GM12878 (cell line): ENCODE results near the gene CELSR1. TPM values are rescaled to one million over a fixed set of nuclear protein-coding genes. Genes with fewer than 3 reads are reported as not detected.

Experiments
- ATAC-seq: fragments of 200-7000 bp; cut with Tn5 transposase; 3 replicates; pipeline ENCODE4 v1.9.1; 2020; ENCODE audit warnings: mild to moderate bottlenecking, moderate library complexity
- BruUV-seq: library from RNA; stranded (reverse); fragments of 400-500 nt; replicated peaks from 2 replicates; lab custom pipeline; 2021; lab: Mats Ljungman, UMichigan
- CTCF ChIA-PET: fragments of 300-600 bp; sonication (Branson Sonifier 250); formaldehyde crosslinking; extraction: SDS; loops from one replicate; lab custom pipeline; 2021; ENCODE audit warnings: inconsistent platforms; lab: Yijun Ruan, JAX
- POLR2A ChIA-PET: fragments of 350-600 bp; formaldehyde crosslinking; extraction: SDS; loops from one replicate; lab custom pipeline; 2021; ENCODE audit warnings: inconsistent platforms; lab: Charles Lee
- RAD21 ChIA-PET: fragments of 300-600 bp; sonication (Branson Sonifier 250); formaldehyde crosslinking; loops from one replicate; lab custom pipeline; 2023; ENCODE audit warnings: antibody characterized with exemption; ENCODE audit not compliant: unreplicated experiment; lab: Charles Lee
- SMC1A ChIA-PET: fragments of 300-600 bp; sonication (Branson Sonifier 250); formaldehyde crosslinking; loops from one replicate; lab custom pipeline; 2023; ENCODE audit not compliant: unreplicated experiment, uncharacterized antibody; lab: Charles Lee
- DNase-seq: peaks from one replicate; pipeline ENCODE4 v3.0.0-alpha.2; 2011; ENCODE audit warnings: low read depth, low spot score
- FAIRE-seq: peaks from 3 replicates; lab custom pipeline; 2011; peaks lifted over from hg19 to GRCh38; lab: Jason Lieb, UNC
- H2AFZ ChIP-seq: 2 replicates; pipeline ENCODE4 v1.6.0; 2011; ENCODE audit warnings: low read depth, low read length, control low read depth; ENCODE audit not compliant: control insufficient read depth
- H3K27ac ChIP-seq: 2 replicates; pipeline ENCODE4 v1.5.1; 2011; ENCODE audit warnings: control low read depth; ENCODE audit not compliant: control insufficient read depth, insufficient read depth
- H3K27me3 ChIP-seq, 2 experiments: replicated peaks in 1 of 2; 2 replicates each; pipeline versions ENCODE4 v1.6.0 to v1.6.1; 2011; ENCODE audit warnings: low read length in 1 of 2; ENCODE audit not compliant: control insufficient read depth in 2 of 2, insufficient read depth in 2 of 2
- H3K36me3 ChIP-seq, 2 experiments: 2 replicates each; pipeline ENCODE4 v1.5.1; 2011; ENCODE audit warnings: low read length in 1 of 2; ENCODE audit not compliant: control insufficient read depth in 2 of 2, insufficient read depth in 2 of 2
- H3K4me1 ChIP-seq: 2 replicates; pipeline ENCODE4 v1.6.1; 2011; ENCODE audit warnings: mild to moderate bottlenecking, low read length, moderate library complexity, mixed read lengths; ENCODE audit not compliant: control insufficient read depth, insufficient read depth
- H3K4me2 ChIP-seq: 2 replicates; pipeline ENCODE4 v1.6.0; 2011; ENCODE audit warnings: control low read depth; ENCODE audit not compliant: control insufficient read depth, insufficient read depth
- H3K4me3 ChIP-seq: fragments of 200-600 bp; sonication (generic); 2 replicates; pipeline ENCODE4 v1.5.1; 2016
- H3K79me2 ChIP-seq: 2 replicates; pipeline ENCODE4 v1.6.0; 2011; ENCODE audit warnings: low read length; ENCODE audit not compliant: control insufficient read depth, insufficient read depth
- H3K9ac ChIP-seq: 2 replicates; pipeline ENCODE4 v1.8.0; 2011; ENCODE audit warnings: low read length, control low read depth, mixed read lengths; ENCODE audit not compliant: control insufficient read depth, insufficient read depth
- H3K9me3 ChIP-seq: replicated peaks from 3 replicates; pipeline ENCODE4 v1.5.1; 2011; ENCODE audit warnings: mild to moderate bottlenecking, low read length; ENCODE audit not compliant: control insufficient read depth, insufficient read depth
- H4K20me1 ChIP-seq: 2 replicates; pipeline ENCODE4 v1.6.0; 2011; ENCODE audit not compliant: control insufficient read depth, insufficient read depth
- CEBPZ ChIP-seq: fragments of 150-350 bp; IDR thresholded peaks from 2 replicates; pipeline ENCODE4 v1.6.1; 2016; ENCODE audit warnings: low read depth, low read length
- EED ChIP-seq: sonication (generic); IDR thresholded peaks from 2 replicates; pipeline ENCODE4 v1.6.1; 2016; ENCODE audit warnings: antibody characterized with exemption, low read depth
- ELK1 ChIP-seq: IDR thresholded peaks from 2 replicates; pipeline ENCODE4 v1.6.1; 2012; ENCODE audit warnings: low read depth, low read length, improper control_type of control experiment
- HCFC1 ChIP-seq: fragments of 150-350 bp; IDR thresholded peaks from 2 replicates; pipeline ENCODE4 v1.6.1; 2014; ENCODE audit warnings: low read length
- HDAC6 ChIP-seq: fragments of 200-600 bp; sonication (generic); IDR thresholded peaks from one replicate; pipeline ENCODE4 v1.8.0; 2017; ENCODE audit warnings: antibody characterized with exemption; ENCODE audit not compliant: unreplicated experiment
- HDGF ChIP-seq: fragments of 450-650 bp; IDR thresholded peaks from 2 replicates; pipeline ENCODE4 v1.6.1; 2016; ENCODE audit warnings: antibody characterized with exemption
- KAT2A ChIP-seq: conservative IDR thresholded peaks from 2 replicates; pipeline ENCODE4 v1.6.1; 2011; ENCODE audit warnings: low read depth, low read length; ENCODE audit not compliant: control insufficient read depth
- MEF2B ChIP-seq: fragments of 450-650 bp; IDR thresholded peaks from 2 replicates; pipeline ENCODE4 v1.6.1; 2018; ENCODE audit warnings: mild to moderate bottlenecking, moderate library complexity; ENCODE audit not compliant: partially characterized antibody, poor library complexity, severe bottlenecking
- MYC ChIP-seq: IDR thresholded peaks from 2 replicates; pipeline ENCODE4 v1.6.1; 2011; ENCODE audit warnings: mild to moderate bottlenecking, low read length, moderate library complexity, inconsistent platforms; ENCODE audit not compliant: insufficient read depth, insufficient replicate concordance, insufficient read length, severe bottlenecking
- PAX8 ChIP-seq: fragments of 450-650 bp; IDR thresholded peaks from 2 replicates; pipeline ENCODE4 v1.6.1; 2017; ENCODE audit warnings: mild to moderate bottlenecking, moderate library complexity
- PRDM15 ChIP-seq: fragments of 450-650 bp; formaldehyde crosslinking; IDR thresholded peaks from 2 replicates; pipeline ENCODE4 v1.4.0; 2020; ENCODE audit warnings: mild to moderate bottlenecking, moderate library complexity
- SIN3A ChIP-seq: IDR thresholded peaks from 2 replicates; pipeline ENCODE4 v1.6.1; 2012; ENCODE audit warnings: low read depth, low read length, improper control_type of control experiment
- SMARCA5 ChIP-seq: fragments of 450-650 bp; IDR thresholded peaks from 2 replicates; pipeline ENCODE4 v1.6.1; 2017; ENCODE audit warnings: mild to moderate bottlenecking
- STAT3 ChIP-seq: IDR thresholded peaks from 2 replicates; pipeline ENCODE4 v1.6.1; 2011; ENCODE audit warnings: low read depth, low read length, improper control_type of control experiment
- WGBS: methylation state at CpG from one replicate; pipeline ENCODE4 v1.1.6; 2016; ENCODE audit warnings: low lambda C conversion rate; ENCODE audit not compliant: insufficient replicate concordance, insufficient coverage; ENCODE audit errors: missing lambda C conversion rate; 5-methylcytosine and 5-hydroxymethylcytosine counted together
- in situ Hi-C: fragments of 300-500 bp; cut with MboI; formaldehyde crosslinking; loops from 9 replicates; pipeline ENCODE4 v1.14.3; 2018; ENCODE audit warnings: mixed read lengths
- intact Hi-C: fragments of 100-400 bp; cut with micrococcal nuclease; formaldehyde crosslinking; loops from one replicate; pipeline ENCODE4 v1.14.2; 2022; ENCODE audit not compliant: unreplicated experiment
- polyA plus RNA-seq, 11 experiments: library from polyadenylated mRNA; depleted of rRNA in 4 of 11; unstranded in 6 of 11; stranded (reverse) in 5 of 11; fragments of >200 nt; fragmentation: Nextera tagmentation in 4 of 11; fragmentation: Illumina TruSeq in 1 of 11; extraction: Ambion mirVana in 4 of 11; extraction: Trizol in 1 of 11; gene quantifications; 1 replicate in 1 of 11; 2 replicates in 10 of 11; pipeline versions ENCODE4 v1.2.1 to v1.2.3, GENCODE V29; 2011 to 2016; ENCODE audit warnings: inconsistent platforms in 2 of 11, missing spikeins in 2 of 11, low read depth in 1 of 11
- total RNA-seq, 4 experiments: library from RNA; depleted of rRNA in 3 of 4; stranded (reverse); fragments of >200 nt in 3 of 4; fragmentation: Illumina TruSeq in 1 of 4; extraction: Trizol in 1 of 4; gene quantifications; 2 replicates each; pipeline versions ENCODE4 v1.2.1 to v1.2.3, GENCODE V29; 2013 to 2021
- TF ChIP-seq, protein P1 (sequence below): fragments of 450-650 bp; IDR thresholded peaks from 2 replicates; pipeline ENCODE4 v1.6.1; 2017; ENCODE audit warnings: low read depth, mild to moderate bottlenecking, moderate library complexity

Gene CELSR1
- total and polyA plus RNA-seq, 10 of the 15 experiments (the other 5 are each of a cell fraction or from before 2014, with no cell fraction given): 0.05 to 1.7 (median 0.35) TPM; not detected in 2

DNA sequence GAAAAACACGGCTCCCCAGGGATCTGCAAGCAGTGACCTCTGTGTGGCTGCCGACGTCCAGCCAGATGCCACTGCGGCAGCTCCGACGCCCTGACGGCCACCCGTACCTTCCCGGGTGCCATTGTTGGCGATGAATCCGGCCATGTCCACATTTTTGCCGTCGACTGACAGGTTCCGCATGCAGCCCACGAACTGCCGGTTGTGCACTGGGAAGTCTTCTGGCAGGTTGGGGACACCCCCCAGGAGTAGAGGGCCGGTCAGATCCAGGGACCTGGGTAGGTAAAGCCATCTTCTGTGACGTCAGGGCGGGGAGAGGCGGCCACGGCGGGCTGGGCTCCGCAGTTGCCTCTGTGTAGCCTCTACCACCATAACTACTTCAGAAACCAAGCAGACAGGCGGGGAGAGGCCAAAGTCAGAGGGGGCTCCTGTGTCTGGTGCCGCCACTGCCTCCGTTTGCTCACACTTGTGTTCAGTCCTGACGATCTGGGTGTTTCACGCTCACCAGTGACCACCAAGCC lies 127.1 kb downstream of the CELSR1 start:
- Histone ChIP-seq H3K9ac (no peak overlapping the region), H3K27ac (no peak overlapping the region), H3K4me1 (peaks cover 6% of the 10 kb centered on the region; the same call in 1 of the 2 replicates), H3K27me3 (no peaks in the 10 kb centered on the region), H3K9me3 (no peaks in the 10 kb centered on the region; the same call in 2 of the 3 replicates), H3K4me3 (no peak overlapping the region), H3K79me2 (no peaks in the 10 kb centered on the region), H3K4me2 (no peak overlapping the region), H3K36me3 (no peaks in the 10 kb centered on the region), H2AFZ (no peak overlapping the region), H4K20me1 (no peaks in the 10 kb centered on the region)
- BruUV-seq: no TSS peak
- DNase-seq (no peak), FAIRE-seq (no peak), ATAC-seq (no peak)
- POLR2A ChIA-PET: no interaction called here
- in situ Hi-C loops (no loop called here), intact Hi-C loops (no loop called here)
- CTCF ChIA-PET: no interaction called here
- SMC1A ChIA-PET: no interaction called here
- WGBS: 59% methylated on average over 28 of the region's 28 CpGs
- RAD21 ChIA-PET: no interaction called here
- no peak for TF ChIP-seq KAT2A
- TF ChIP-seq MEF2B: no peak
- TF ChIP-seq SMARCA5: no peak
- TF ChIP-seq PAX8: no peak
- TF ChIP-seq MYC: no peak
- no peak for TF ChIP-seq STAT3
- no peak for TF ChIP-seq EED
- TF ChIP-seq PRDM15 (CRISPR knock-in tag): no peak
- TF ChIP-seq CEBPZ: no peak
- no peak for TF ChIP-seq SIN3A
- no peak for TF ChIP-seq HDAC6
- no peak for TF ChIP-seq HCFC1
- TF ChIP-seq HDGF: no peak
- TF ChIP-seq, protein P1, sequence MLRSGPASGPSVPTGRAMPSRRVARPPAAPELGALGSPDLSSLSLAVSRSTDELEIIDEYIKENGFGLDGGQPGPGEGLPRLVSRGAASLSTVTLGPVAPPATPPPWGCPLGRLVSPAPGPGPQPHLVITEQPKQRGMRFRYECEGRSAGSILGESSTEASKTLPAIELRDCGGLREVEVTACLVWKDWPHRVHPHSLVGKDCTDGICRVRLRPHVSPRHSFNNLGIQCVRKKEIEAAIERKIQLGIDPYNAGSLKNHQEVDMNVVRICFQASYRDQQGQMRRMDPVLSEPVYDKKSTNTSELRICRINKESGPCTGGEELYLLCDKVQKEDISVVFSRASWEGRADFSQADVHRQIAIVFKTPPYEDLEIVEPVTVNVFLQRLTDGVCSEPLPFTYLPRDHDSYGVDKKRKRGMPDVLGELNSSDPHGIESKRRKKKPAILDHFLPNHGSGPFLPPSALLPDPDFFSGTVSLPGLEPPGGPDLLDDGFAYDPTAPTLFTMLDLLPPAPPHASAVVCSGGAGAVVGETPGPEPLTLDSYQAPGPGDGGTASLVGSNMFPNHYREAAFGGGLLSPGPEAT: no peak
- no peak for TF ChIP-seq ELK1
